ENCODE results near the gene ITK.

DNA sequence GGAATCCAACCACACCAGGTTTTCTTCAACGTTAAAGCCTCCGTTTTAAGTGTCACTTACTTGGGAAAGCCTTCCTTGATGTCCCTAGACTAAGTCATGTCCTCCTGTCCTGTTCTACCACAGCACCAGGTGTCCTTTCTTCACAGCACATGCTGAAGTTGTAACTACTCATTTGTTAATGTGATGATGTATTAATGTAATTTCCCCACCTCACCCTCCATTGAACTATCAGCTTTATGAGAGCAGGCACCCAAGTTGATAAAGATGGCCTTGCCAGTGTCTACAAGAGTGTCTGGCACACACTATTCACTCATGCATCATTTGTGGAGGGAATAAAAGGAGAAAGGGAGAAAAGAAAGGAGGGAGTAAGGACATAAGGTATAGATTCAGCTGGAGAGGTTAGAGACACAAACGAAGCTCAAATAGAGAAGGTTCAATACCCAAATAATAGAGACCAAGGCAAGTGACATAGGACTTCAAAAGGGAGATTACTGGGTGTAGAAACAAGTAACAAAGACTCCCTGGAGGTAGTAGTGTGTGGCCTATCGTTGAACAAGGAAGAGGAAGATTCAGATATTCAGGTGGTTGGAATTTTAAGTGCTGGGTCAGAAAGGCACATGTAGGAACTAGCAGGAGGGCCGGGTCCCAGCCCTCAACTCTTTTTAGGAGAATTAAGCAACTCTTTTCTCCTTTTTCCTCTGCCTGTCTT is 6.6 kb downstream of the ITK start:
- TF ChIP-seq, protein P1, sequence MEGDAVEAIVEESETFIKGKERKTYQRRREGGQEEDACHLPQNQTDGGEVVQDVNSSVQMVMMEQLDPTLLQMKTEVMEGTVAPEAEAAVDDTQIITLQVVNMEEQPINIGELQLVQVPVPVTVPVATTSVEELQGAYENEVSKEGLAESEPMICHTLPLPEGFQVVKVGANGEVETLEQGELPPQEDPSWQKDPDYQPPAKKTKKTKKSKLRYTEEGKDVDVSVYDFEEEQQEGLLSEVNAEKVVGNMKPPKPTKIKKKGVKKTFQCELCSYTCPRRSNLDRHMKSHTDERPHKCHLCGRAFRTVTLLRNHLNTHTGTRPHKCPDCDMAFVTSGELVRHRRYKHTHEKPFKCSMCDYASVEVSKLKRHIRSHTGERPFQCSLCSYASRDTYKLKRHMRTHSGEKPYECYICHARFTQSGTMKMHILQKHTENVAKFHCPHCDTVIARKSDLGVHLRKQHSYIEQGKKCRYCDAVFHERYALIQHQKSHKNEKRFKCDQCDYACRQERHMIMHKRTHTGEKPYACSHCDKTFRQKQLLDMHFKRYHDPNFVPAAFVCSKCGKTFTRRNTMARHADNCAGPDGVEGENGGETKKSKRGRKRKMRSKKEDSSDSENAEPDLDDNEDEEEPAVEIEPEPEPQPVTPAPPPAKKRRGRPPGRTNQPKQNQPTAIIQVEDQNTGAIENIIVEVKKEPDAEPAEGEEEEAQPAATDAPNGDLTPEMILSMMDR (IDR thresholded peaks at IDR 0.05) = no peak
- TF ChIP-seq POLR2A (IDR thresholded peaks at IDR 0.05) = no peak
